Mesenchymal stem cell (in vitro differentiated cells and primary cell): ENCODE measurements around the gene GYG2.
"Not testable (repeated sequence)": the region's sequence is repeated elsewhere in the genome, so short reads cannot be mapped to it uniquely, and the experiment has no call there.

Source experiments
- DNase-seq: peaks from one replicate; pipeline ENCODE4 v3.0.0-alpha.2; 2013
- H2AFZ ChIP-seq: one replicate; pipeline ENCODE4 v1.6.1; 2013; ENCODE audit warnings: low read depth, mild to moderate bottlenecking, control low read depth, inconsistent platforms, low read length, moderate library complexity
- H2AK5ac ChIP-seq: 2 replicates; pipeline ENCODE4 v1.6.1; 2013; ENCODE audit warnings: low read length, moderate library complexity, mild to moderate bottlenecking, inconsistent platforms; ENCODE audit not compliant: severe bottlenecking
- H2BK120ac ChIP-seq: one replicate; pipeline ENCODE4 v1.6.1; 2013; ENCODE audit warnings: low read depth, mild to moderate bottlenecking, inconsistent platforms, low read length, moderate library complexity
- H2BK12ac ChIP-seq, 2 experiments: one replicate each; pipeline ENCODE4 v1.6.1; 2013; ENCODE audit warnings: inconsistent platforms in 2 of 2, low read length in 2 of 2, mild to moderate bottlenecking in 2 of 2, moderate library complexity in 2 of 2, control low read depth in 1 of 2
- H2BK15ac ChIP-seq: one replicate; pipeline ENCODE4 v1.6.1; 2013; ENCODE audit warnings: mild to moderate bottlenecking, low read depth, inconsistent platforms; ENCODE audit not compliant: poor library complexity, severe bottlenecking
- H2BK5ac ChIP-seq: 2 replicates; pipeline ENCODE4 v1.6.1; 2013; ENCODE audit warnings: low read depth, mild to moderate bottlenecking, low read length, control low read depth, inconsistent platforms; ENCODE audit not compliant: poor library complexity, severe bottlenecking
- H3K14ac ChIP-seq, 2 experiments: one replicate each; pipeline ENCODE4 v1.6.1; 2013; ENCODE audit warnings: inconsistent platforms in 2 of 2, low read length in 2 of 2, control low read depth in 1 of 2, mild to moderate bottlenecking in 1 of 2, moderate library complexity in 1 of 2
- H3K18ac ChIP-seq, 2 experiments: one replicate each; pipeline ENCODE4 v1.6.1; 2013; ENCODE audit warnings: inconsistent platforms in 2 of 2, low read length in 2 of 2, control low read depth in 1 of 2, low read depth in 1 of 2, mild to moderate bottlenecking in 1 of 2
- H3K23ac ChIP-seq, 2 experiments: one replicate each; pipeline ENCODE4 v1.6.1; 2013; ENCODE audit warnings: inconsistent platforms in 2 of 2, low read length in 2 of 2, mild to moderate bottlenecking in 2 of 2, moderate library complexity in 2 of 2, control low read depth in 1 of 2
- H3K27ac ChIP-seq: 2 replicates; pipeline ENCODE4 v1.5.1; 2013; ENCODE audit warnings: mild to moderate bottlenecking, moderate library complexity, low read length, control low read depth, inconsistent platforms; ENCODE audit not compliant: poor library complexity, severe bottlenecking
- H3K27me3 ChIP-seq, 2 experiments: 2 replicates each; pipeline versions ENCODE4 v1.6.1 to v1.7.0; 2013; ENCODE audit warnings: low read length in 2 of 2, mild to moderate bottlenecking in 2 of 2, moderate library complexity in 2 of 2, control low read depth in 1 of 2, inconsistent platforms in 1 of 2; ENCODE audit not compliant: control insufficient read depth in 1 of 2, insufficient read depth in 1 of 2
- H3K36me3 ChIP-seq, 2 experiments: 2 replicates each; pipeline versions ENCODE4 v1.6.1 to v1.7.0; 2013; ENCODE audit warnings: low read length in 2 of 2, control low read depth in 1 of 2, inconsistent platforms in 1 of 2, low read depth in 1 of 2, mild to moderate bottlenecking in 1 of 2; ENCODE audit not compliant: insufficient read depth in 2 of 2, control insufficient read depth in 1 of 2
- H3K4ac ChIP-seq, 2 experiments: one replicate each; pipeline ENCODE4 v1.6.1; 2013; ENCODE audit warnings: inconsistent platforms in 2 of 2, low read length in 2 of 2, mild to moderate bottlenecking in 2 of 2, moderate library complexity in 2 of 2, control low read depth in 1 of 2, low read depth in 1 of 2
- H3K4me1 ChIP-seq: 2 replicates; pipeline ENCODE4 v1.6.1; 2013; ENCODE audit warnings: low read depth, low read length, control low read depth; ENCODE audit not compliant: control insufficient read depth, insufficient read depth
- H3K4me2 ChIP-seq: 2 replicates; pipeline ENCODE4 v1.6.1; 2013; ENCODE audit warnings: low read length, mild to moderate bottlenecking, inconsistent platforms; ENCODE audit not compliant: poor library complexity, severe bottlenecking
- H3K4me3 ChIP-seq, 2 experiments: 2 replicates each; pipeline versions ENCODE4 v1.5.1 to v1.7.0; 2013; ENCODE audit warnings: low read length in 2 of 2, mild to moderate bottlenecking in 2 of 2, control low read depth in 1 of 2, low read depth in 1 of 2; ENCODE audit not compliant: insufficient read depth in 1 of 2
- H3K79me1 ChIP-seq: replicated peaks from 2 replicates; pipeline ENCODE4 v1.6.1; 2013; ENCODE audit warnings: mild to moderate bottlenecking, control low read depth, low read length, inconsistent platforms; ENCODE audit not compliant: poor library complexity, severe bottlenecking
- H3K9ac ChIP-seq: 2 replicates; pipeline ENCODE4 v1.7.0; 2013; ENCODE audit warnings: mild to moderate bottlenecking, low read length, moderate library complexity
- H3K9me3 ChIP-seq: 2 replicates; pipeline ENCODE4 v1.7.0; 2013; ENCODE audit warnings: mild to moderate bottlenecking, low read length; ENCODE audit not compliant: control insufficient read depth
- H4K8ac ChIP-seq: one replicate; pipeline ENCODE4 v1.6.1; 2013; ENCODE audit warnings: inconsistent platforms, mild to moderate bottlenecking, low read length, moderate library complexity
- H4K91ac ChIP-seq: one replicate; pipeline ENCODE4 v1.6.1; 2013; ENCODE audit warnings: mild to moderate bottlenecking, low read length, inconsistent platforms
- WGBS: methylation state at CpG from one replicate; pipeline ENCODE4 v1.1.7; 2013; ENCODE audit warnings: mixed read lengths; 5-methylcytosine and 5-hydroxymethylcytosine counted together

The GYG2 gene

GRCh38 chrX:2921193-2921592 is 92.5 kb downstream of the GYG2 start:
- H3K4ac ChIP-seq, result no peak overlapping the region
- H3K23ac ChIP-seq, result no peak overlapping the region
- H2AFZ ChIP-seq, result no peak overlapping the region
- H2BK15ac ChIP-seq, result no peak overlapping the region
- no peak overlapping the region for H3K4me2 ChIP-seq
- H2BK5ac ChIP-seq, result no peak overlapping the region
- 89% methylated on average over 1 of the region's 1 CpG for WGBS
- no peaks in the 10 kb centered on the region for H3K79me1 ChIP-seq
- no peaks in the 10 kb centered on the region for H3K4me1 ChIP-seq
- H3K9me3 ChIP-seq, result no peaks in the 10 kb centered on the region
- H3K4me3 ChIP-seq, result no peak overlapping the region
- no peak overlapping the region for H3K18ac ChIP-seq
- no peak overlapping the region for H3K9ac ChIP-seq
- no peak overlapping the region for H4K8ac ChIP-seq
- H4K91ac ChIP-seq, result no peak overlapping the region
- no peak overlapping the region for H3K27ac ChIP-seq
- no peak overlapping the region for H2BK12ac ChIP-seq
- H2BK120ac ChIP-seq, result no peak overlapping the region
- no peak overlapping the region for H2AK5ac ChIP-seq
- H3K27me3 ChIP-seq, result no peaks in the 10 kb centered on the region
- H3K36me3 ChIP-seq, result peaks cover 19 to 39% of the 10 kb centered on the region in 2 experiments
- no peak for DNase-seq
- no peak overlapping the region for H3K14ac ChIP-seq

- no peak overlapping the region for H3K9ac ChIP-seq
- peaks cover 19 to 34% of the 10 kb centered on the region in 2 experiments for H3K36me3 ChIP-seq
- H2AFZ ChIP-seq, result no peak overlapping the region
- no peaks in the 10 kb centered on the region for H3K79me1 ChIP-seq
- H3K4me1 ChIP-seq, result no peaks in the 10 kb centered on the region
- H3K4me2 ChIP-seq, result no peak overlapping the region
- H4K8ac ChIP-seq, result no peak overlapping the region
- no peak overlapping the region for H2BK5ac ChIP-seq
- H3K14ac ChIP-seq, result no peak overlapping the region
- no peak overlapping the region for H2BK15ac ChIP-seq
- no peak overlapping the region for H3K4me3 ChIP-seq
- H3K27me3 ChIP-seq, result no peaks in the 10 kb centered on the region
- 95% methylated on average over 8 of the region's 9 CpGs for WGBS
- no peak overlapping the region for H2AK5ac ChIP-seq
- H2BK12ac ChIP-seq, result no peak overlapping the region
- H4K91ac ChIP-seq, result no peak overlapping the region
- H2BK120ac ChIP-seq, result no peak overlapping the region
- DNase-seq, result no peak
- no peak overlapping the region for H3K18ac ChIP-seq
- no peaks in the 10 kb centered on the region for H3K9me3 ChIP-seq
- no peak overlapping the region for H3K4ac ChIP-seq
- H3K27ac ChIP-seq, result no peak overlapping the region
- no peak overlapping the region for H3K23ac ChIP-seq
These were observed 93.0 kb downstream of the GYG2 start for GRCh38 chrX:2921750-2922149.

GRCh38 chrX:2924151-2924550 is 95.4 kb downstream of the GYG2 start:
- Histone ChIP-seq H3K23ac (no peak overlapping the region), H4K91ac (no peak overlapping the region), H3K4me1 (peaks cover 1% of the 10 kb centered on the region), H4K8ac (no peak overlapping the region), H3K14ac (no peak overlapping the region), H3K9ac (no peak overlapping the region), H2BK5ac (no peak overlapping the region), H3K18ac (no peak overlapping the region), H3K79me1 (no peaks in the 10 kb centered on the region), H2AFZ (no peak overlapping the region), H2BK15ac (no peak overlapping the region), H3K4me3 (no peak overlapping the region), H2BK120ac (no peak overlapping the region), H3K27me3 (no peaks in the 10 kb centered on the region), H3K4me2 (no peak overlapping the region), H3K27ac (no peak overlapping the region), H3K9me3 (no peaks in the 10 kb centered on the region), H2AK5ac (no peak overlapping the region), H3K36me3 (peaks cover 10 to 23% of the 10 kb centered on the region in 2 experiments), H3K4ac (no peak overlapping the region), H2BK12ac (no peak overlapping the region)
- WGBS, result 100% methylated on average over 9 of the region's 9 CpGs
- no peak for DNase-seq

- H3K9ac ChIP-seq, H3K27me3 ChIP-seq, H3K14ac ChIP-seq, H2AFZ ChIP-seq, H3K4me3 ChIP-seq, H2AK5ac ChIP-seq, H4K8ac ChIP-seq, H3K9me3 ChIP-seq, DNase-seq, H3K4me1 ChIP-seq, H3K23ac ChIP-seq, H2BK120ac ChIP-seq, H3K4ac ChIP-seq, H3K4me2 ChIP-seq, H3K27ac ChIP-seq, H3K79me1 ChIP-seq, H2BK5ac ChIP-seq, H3K18ac ChIP-seq, H3K36me3 ChIP-seq, H2BK12ac ChIP-seq, H4K91ac ChIP-seq, H2BK15ac ChIP-seq: not testable (repeated sequence)
- WGBS, result 69% methylated on average over 3 of the region's 4 CpGs
These were observed 97.5 kb downstream of the GYG2 start for GRCh38 chrX:2926255-2926654.
